Astrocyte (in vitro differentiated cells and primary cell): Measurements from ENCODE around the gene CAND1. TPM values are rescaled to one million over a fixed set of nuclear protein-coding genes. Genes with fewer than 3 reads are reported as not detected.

Source experiments
- DNase-seq: peaks from one replicate; pipeline ENCODE4 v3.0.0-alpha.2; 2010; ENCODE audit warnings: low read depth
- FAIRE-seq: peaks from 2 replicates; lab custom pipeline; 2011; peaks lifted over from hg19 to GRCh38; lab: Jason Lieb, UNC
- H2AFZ ChIP-seq: 2 replicates; pipeline ENCODE4 v1.6.0; 2012; ENCODE audit warnings: low read depth, low read length, inconsistent platforms
- H3K27ac ChIP-seq: 2 replicates; pipeline ENCODE4 v1.5.1; 2011; ENCODE audit warnings: low read depth, low read length, inconsistent platforms
- H3K27me3 ChIP-seq: 2 replicates; pipeline ENCODE4 v1.6.0; 2011; ENCODE audit warnings: low read length, inconsistent platforms; ENCODE audit not compliant: insufficient read depth
- H3K36me3 ChIP-seq: 2 replicates; pipeline ENCODE4 v1.5.1; 2011; ENCODE audit warnings: low read length, inconsistent platforms; ENCODE audit not compliant: insufficient read depth
- H3K4me1 ChIP-seq: 2 replicates; pipeline ENCODE4 v1.5.1; 2011; ENCODE audit warnings: low read length, inconsistent platforms; ENCODE audit not compliant: insufficient read depth
- H3K4me2 ChIP-seq: 2 replicates; pipeline ENCODE4 v1.6.0; 2012; ENCODE audit warnings: low read length, inconsistent platforms
- H3K4me3 ChIP-seq: 2 replicates; pipeline ENCODE4 v1.5.1; 2011; ENCODE audit warnings: low read depth, mild to moderate bottlenecking, low read length, inconsistent platforms; ENCODE audit not compliant: insufficient read depth
- H3K79me2 ChIP-seq: 2 replicates; pipeline ENCODE4 v1.6.0; 2012; ENCODE audit warnings: mild to moderate bottlenecking, low read length, inconsistent platforms; ENCODE audit not compliant: insufficient read depth
- H3K9ac ChIP-seq: 2 replicates; pipeline ENCODE4 v1.6.0; 2012; ENCODE audit warnings: mild to moderate bottlenecking, low read length, inconsistent platforms
- H3K9me3 ChIP-seq: 2 replicates; pipeline ENCODE4 v1.5.1; 2012; ENCODE audit warnings: low read depth, mild to moderate bottlenecking, low read length, inconsistent platforms; ENCODE audit not compliant: insufficient read depth
- H4K20me1 ChIP-seq: 2 replicates; pipeline ENCODE4 v1.6.0; 2012; ENCODE audit warnings: low read length, inconsistent platforms; ENCODE audit not compliant: insufficient read depth
- H3K27ac Mint-ChIP-seq: one replicate; pipeline ENCODE4 v1.8.0; 2021; ENCODE audit warnings: mild to moderate bottlenecking, mixed read lengths; ENCODE audit not compliant: unreplicated experiment
- H3K27me3 Mint-ChIP-seq: one replicate; pipeline ENCODE4 v1.8.0; 2021; ENCODE audit warnings: low read depth, mixed read lengths; ENCODE audit not compliant: unreplicated experiment
- H3K36me3 Mint-ChIP-seq: one replicate; pipeline ENCODE4 v1.8.0; 2021; ENCODE audit warnings: low read depth, mixed read lengths; ENCODE audit not compliant: unreplicated experiment
- H3K4me1 Mint-ChIP-seq: one replicate; pipeline ENCODE4 v1.8.0; 2021; ENCODE audit warnings: low read depth, mixed read lengths; ENCODE audit not compliant: unreplicated experiment
- H3K4me3 Mint-ChIP-seq: one replicate; pipeline ENCODE4 v1.8.0; 2021; ENCODE audit warnings: mild to moderate bottlenecking, moderate library complexity, mixed read lengths; ENCODE audit not compliant: unreplicated experiment
- H3K9me3 Mint-ChIP-seq: one replicate; pipeline ENCODE4 v1.8.0; 2021; ENCODE audit warnings: mild to moderate bottlenecking, mixed read lengths; ENCODE audit not compliant: unreplicated experiment
- EZH2 ChIP-seq: IDR thresholded peaks from 2 replicates; pipeline ENCODE4 v1.6.1; 2012; ENCODE audit warnings: mild to moderate bottlenecking, low read length, inconsistent platforms; ENCODE audit not compliant: insufficient read depth
- total RNA-seq: library from RNA; stranded (reverse); gene quantifications from 2 replicates; pipeline ENCODE4 v1.2.1, GENCODE V29; 2021
- TF ChIP-seq, protein P1 (sequence below): IDR thresholded peaks from 2 replicates; pipeline ENCODE4 v1.5.1; 2011; ENCODE audit warnings: low read depth, mild to moderate bottlenecking, inconsistent platforms, low read length, moderate library complexity; ENCODE audit not compliant: insufficient read depth

Gene CAND1
- total RNA-seq, 1 donor from 2014 or later: 176 TPM

DNA sequence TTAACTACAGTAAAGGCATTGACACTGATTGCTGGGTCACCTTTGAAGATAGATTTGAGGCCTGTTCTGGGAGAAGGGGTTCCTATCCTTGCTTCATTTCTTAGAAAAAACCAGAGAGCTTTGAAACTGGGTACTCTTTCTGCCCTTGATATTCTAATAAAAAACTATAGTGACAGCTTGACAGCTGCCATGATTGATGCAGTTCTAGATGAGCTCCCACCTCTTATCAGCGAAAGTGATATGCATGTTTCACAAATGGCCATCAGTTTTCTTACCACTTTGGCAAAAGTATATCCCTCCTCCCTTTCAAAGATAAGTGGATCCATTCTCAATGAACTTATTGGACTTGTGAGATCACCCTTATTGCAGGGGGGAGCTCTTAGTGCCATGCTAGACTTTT, 36.4 kb downstream of the CAND1 start:
- Mint-ChIP-seq H3K27me3 (no peaks in the 10 kb centered on the region), H3K27ac (no peak overlapping the region), H3K36me3 (peaks cover 13% of the 10 kb centered on the region), H3K4me3 (no peak overlapping the region), H3K4me1 (peaks cover 4% of the 10 kb centered on the region), H3K9me3 (no peaks in the 10 kb centered on the region)
- H3K4me3 ChIP-seq: no peak overlapping the region
- peaks cover 3% of the 10 kb centered on the region for H3K79me2 ChIP-seq
- no peaks in the 10 kb centered on the region for H3K4me1 ChIP-seq
- TF ChIP-seq EZH2: no peak
- TF ChIP-seq, protein P1, sequence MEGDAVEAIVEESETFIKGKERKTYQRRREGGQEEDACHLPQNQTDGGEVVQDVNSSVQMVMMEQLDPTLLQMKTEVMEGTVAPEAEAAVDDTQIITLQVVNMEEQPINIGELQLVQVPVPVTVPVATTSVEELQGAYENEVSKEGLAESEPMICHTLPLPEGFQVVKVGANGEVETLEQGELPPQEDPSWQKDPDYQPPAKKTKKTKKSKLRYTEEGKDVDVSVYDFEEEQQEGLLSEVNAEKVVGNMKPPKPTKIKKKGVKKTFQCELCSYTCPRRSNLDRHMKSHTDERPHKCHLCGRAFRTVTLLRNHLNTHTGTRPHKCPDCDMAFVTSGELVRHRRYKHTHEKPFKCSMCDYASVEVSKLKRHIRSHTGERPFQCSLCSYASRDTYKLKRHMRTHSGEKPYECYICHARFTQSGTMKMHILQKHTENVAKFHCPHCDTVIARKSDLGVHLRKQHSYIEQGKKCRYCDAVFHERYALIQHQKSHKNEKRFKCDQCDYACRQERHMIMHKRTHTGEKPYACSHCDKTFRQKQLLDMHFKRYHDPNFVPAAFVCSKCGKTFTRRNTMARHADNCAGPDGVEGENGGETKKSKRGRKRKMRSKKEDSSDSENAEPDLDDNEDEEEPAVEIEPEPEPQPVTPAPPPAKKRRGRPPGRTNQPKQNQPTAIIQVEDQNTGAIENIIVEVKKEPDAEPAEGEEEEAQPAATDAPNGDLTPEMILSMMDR: no peak
- no peak overlapping the region for H3K27ac ChIP-seq
- no peaks in the 10 kb centered on the region for H3K27me3 ChIP-seq
- FAIRE-seq (no peak), DNase-seq (no peak)
- H3K9me3 ChIP-seq: no peaks in the 10 kb centered on the region
- H4K20me1 ChIP-seq: peaks cover 17% of the 10 kb centered on the region
- no peak overlapping the region for H3K9ac ChIP-seq
- no peak overlapping the region for H2AFZ ChIP-seq
- H3K4me2 ChIP-seq: no peak overlapping the region
- H3K36me3 ChIP-seq: peaks cover 68% of the 10 kb centered on the region

DNA sequence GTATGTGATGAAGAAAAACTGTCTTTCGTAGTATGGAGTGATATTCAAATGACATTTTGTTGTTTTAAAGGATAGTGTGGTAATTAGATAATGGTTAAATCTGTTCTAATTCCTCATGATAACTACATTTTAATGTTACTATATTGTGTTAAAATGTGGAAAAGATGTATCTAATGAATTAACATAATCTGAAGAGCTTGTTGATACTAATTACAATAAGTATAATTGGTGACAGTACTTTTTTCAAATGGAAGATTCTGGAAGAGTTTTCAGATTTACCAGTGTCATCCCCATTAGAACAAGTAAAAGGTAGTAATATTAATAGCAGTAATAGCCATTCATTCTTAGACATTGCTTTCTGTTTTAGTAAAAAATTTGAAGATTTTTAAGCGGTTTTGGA, 37.6 kb downstream of the CAND1 start:
- FAIRE-seq (no peak), DNase-seq (no peak)
- Histone ChIP-seq H3K27ac (no peak overlapping the region), H2AFZ (no peak overlapping the region), H3K79me2 (peaks cover 3% of the 10 kb centered on the region), H3K4me2 (no peak overlapping the region), H3K9me3 (no peaks in the 10 kb centered on the region), H3K36me3 (peaks cover 74% of the 10 kb centered on the region), H3K4me3 (no peak overlapping the region), H3K27me3 (no peaks in the 10 kb centered on the region), H4K20me1 (peaks cover 14% of the 10 kb centered on the region), H3K4me1 (no peaks in the 10 kb centered on the region), H3K9ac (no peak overlapping the region)
- Mint-ChIP-seq H3K9me3 (no peaks in the 10 kb centered on the region), H3K36me3 (peaks cover 13% of the 10 kb centered on the region), H3K4me1 (peaks cover 4% of the 10 kb centered on the region), H3K27me3 (no peaks in the 10 kb centered on the region), H3K27ac (no peak overlapping the region), H3K4me3 (no peak overlapping the region)
- TF ChIP-seq, protein P1: no peak
- TF ChIP-seq EZH2: no peak

DNA sequence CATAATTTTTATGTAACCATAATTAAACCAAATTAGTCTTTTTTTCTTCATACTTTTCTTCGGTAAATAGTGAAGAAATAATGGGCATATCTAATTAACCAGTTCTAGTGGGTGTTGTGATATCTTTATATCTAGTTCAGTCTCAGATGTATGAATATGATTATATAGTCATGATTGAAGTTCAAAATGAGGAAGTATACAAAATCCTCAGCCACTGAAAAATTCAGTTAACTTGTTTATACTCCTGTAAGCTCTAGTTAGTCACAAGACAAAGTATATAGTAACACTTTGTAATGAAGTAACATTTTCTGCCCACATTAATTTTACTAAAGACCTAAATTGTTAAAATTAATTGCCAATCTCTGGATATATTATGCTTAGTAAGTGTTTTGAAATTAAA, 46.5 kb downstream of the CAND1 start:
- TF ChIP-seq EZH2: no peak
- TF ChIP-seq, protein P1: no peak
- Mint-ChIP-seq H3K4me1 (peaks cover 6% of the 10 kb centered on the region), H3K27ac (no peak overlapping the region), H3K4me3 (no peak overlapping the region), H3K36me3 (peaks cover 16% of the 10 kb centered on the region), H3K9me3 (no peaks in the 10 kb centered on the region), H3K27me3 (no peaks in the 10 kb centered on the region)
- no peaks in the 10 kb centered on the region for H3K79me2 ChIP-seq
- DNase-seq (no peak), FAIRE-seq (no peak)
- H3K9ac ChIP-seq: no peak overlapping the region
- H3K9me3 ChIP-seq: no peaks in the 10 kb centered on the region
- no peak overlapping the region for H3K4me2 ChIP-seq
- no peak overlapping the region for H3K4me3 ChIP-seq
- no peak overlapping the region for H3K27ac ChIP-seq
- peaks cover 44% of the 10 kb centered on the region for H3K36me3 ChIP-seq
- peaks cover 6% of the 10 kb centered on the region for H4K20me1 ChIP-seq
- H3K4me1 ChIP-seq: no peaks in the 10 kb centered on the region
- H2AFZ ChIP-seq: no peak overlapping the region
- no peaks in the 10 kb centered on the region for H3K27me3 ChIP-seq
